ENCODE results near the gene CCRL2. TPM values are rescaled to one million over a fixed set of nuclear protein-coding genes. Genes with fewer than 3 reads are reported as not detected.

Gene CCRL2
- total RNA-seq, 1 donor from 2014 or later, result not detected

DNA sequence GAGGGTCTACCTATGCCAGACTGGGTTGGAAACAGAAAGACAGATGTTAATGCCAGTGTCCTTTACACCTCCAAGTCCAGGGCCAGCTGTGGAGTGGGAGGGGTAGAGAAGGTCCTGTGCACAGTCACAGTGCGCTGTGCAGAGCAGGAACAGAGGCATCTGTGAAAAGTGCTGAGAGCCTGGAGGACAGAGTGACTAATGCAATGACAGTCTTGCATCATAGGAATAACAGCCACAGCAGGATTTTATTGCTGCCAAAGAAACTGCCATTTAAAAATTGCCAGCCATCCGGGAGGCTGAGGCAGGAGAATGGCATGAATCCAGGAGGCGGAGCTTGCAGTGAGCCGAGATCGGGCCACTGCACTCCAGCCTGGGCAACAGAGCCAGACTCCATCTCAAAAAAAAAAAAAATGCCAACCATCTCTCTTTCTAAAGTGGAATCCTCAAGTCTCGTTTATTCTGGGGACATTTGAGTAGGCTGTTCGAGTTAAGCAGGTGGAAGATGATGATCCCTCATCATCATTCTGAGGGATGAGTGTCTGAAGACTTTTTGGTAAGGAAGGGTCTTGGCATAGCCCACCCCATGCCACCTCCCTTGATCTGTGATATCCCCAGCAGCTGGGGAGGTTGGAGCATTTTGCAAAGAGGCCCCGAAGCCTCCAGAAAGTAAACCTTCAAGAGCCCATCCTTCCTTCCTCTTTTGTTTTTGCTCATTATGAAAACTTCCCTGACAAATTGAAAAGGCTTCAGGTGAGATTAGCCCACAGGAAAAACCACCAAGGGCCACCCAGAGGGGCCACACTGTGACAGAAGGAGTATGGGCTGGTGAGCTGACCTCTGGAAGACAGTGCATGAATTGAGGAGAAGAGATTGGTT, 45.4 kb upstream of the CCRL2 start:
- Mint-ChIP-seq H3K27ac (ENCODE audit: unreplicated experiment) (no peak overlapping the region), H3K4me3 (ENCODE audit: unreplicated experiment) (no peak overlapping the region)

DNA sequence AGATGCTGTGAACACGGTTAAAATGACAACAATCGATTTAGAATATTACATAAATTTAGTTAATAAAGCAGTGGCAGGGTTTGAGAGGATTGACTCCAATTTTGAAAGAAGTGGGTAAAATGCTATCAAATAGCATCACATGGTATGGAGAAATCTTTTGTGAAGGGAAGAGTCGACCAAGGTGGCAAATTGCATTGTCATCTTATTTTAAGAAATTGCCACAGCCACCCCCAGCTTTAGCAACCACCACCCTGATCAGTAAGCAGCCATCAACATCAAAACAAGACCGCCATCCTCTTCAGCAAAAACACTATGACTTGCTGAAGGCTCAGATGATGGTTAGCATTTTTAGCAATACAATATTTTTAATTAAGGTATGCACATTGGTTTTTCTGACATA, 42.0 kb upstream of the CCRL2 start:
- no peak for DNase-seq (ENCODE audit: extremely low spot score, unreplicated experiment)
- Mint-ChIP-seq H3K27me3 (ENCODE audit: unreplicated experiment) (peaks cover 42% of the 10 kb centered on the region), H3K9me3 (ENCODE audit: unreplicated experiment) (no peaks in the 10 kb centered on the region), H3K4me1 (ENCODE audit: unreplicated experiment) (no peaks in the 10 kb centered on the region), H3K4me3 (ENCODE audit: unreplicated experiment) (no peak overlapping the region), H3K27ac (ENCODE audit: unreplicated experiment) (no peak overlapping the region), H3K36me3 (ENCODE audit: unreplicated experiment) (no peaks in the 10 kb centered on the region)
- TF ChIP-seq CTCF (IDR thresholded peaks at IDR 0.05), result no peak

More for the DNA sequence above, 45.4 kb upstream of the CCRL2 start:
- peaks cover 28% of the 10 kb centered on the region for H3K27me3 Mint-ChIP-seq (ENCODE audit: unreplicated experiment)
- TF ChIP-seq CTCF (IDR thresholded peaks at IDR 0.05), result no peak
- H3K9me3 Mint-ChIP-seq (ENCODE audit: unreplicated experiment), result no peaks in the 10 kb centered on the region
- DNase-seq (ENCODE audit: extremely low spot score, unreplicated experiment), result peak; percentile 40
- no peaks in the 10 kb centered on the region for H3K36me3 Mint-ChIP-seq (ENCODE audit: unreplicated experiment)
- no peaks in the 10 kb centered on the region for H3K4me1 Mint-ChIP-seq (ENCODE audit: unreplicated experiment)

DNA sequence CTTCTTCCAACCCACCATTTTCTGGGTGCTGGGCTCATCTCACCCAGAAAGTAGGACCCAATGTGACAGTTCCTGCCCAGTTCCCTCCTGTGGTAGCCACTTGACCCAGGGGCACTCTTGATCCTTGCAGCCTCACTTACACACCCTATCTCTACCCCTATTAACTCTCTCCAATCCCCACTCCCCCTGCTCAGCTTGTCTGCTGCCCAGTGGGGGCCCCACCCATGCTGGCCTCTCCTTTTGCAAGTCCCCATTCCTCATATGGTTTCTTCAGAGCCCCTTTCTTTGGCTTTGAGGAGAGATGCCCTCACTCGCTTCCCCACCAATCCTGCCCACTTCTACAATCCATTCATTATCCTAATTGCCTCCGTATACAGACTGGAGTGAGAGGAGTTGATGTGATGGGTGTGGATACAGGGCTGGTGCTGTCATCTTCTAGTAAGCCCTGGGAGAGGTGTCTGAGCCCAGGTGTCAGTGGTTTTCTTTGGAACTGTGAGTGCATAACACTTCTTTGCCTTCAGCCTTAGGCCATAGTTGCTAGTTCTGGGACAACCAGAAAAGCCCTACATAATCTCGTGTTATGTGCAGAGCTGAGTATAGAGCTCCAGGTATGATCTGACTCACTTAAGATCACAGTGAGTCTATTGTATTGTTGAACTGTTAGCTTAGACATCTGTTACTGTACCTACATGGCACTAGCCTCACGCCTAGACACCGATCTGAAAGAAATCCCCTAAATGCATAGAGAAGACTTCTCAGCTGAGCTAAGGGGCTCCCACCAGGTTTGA, 41.1 kb upstream of the CCRL2 start:
- Mint-ChIP-seq H3K27ac (ENCODE audit: unreplicated experiment) (no peak overlapping the region), H3K27me3 (ENCODE audit: unreplicated experiment) (peaks cover 50% of the 10 kb centered on the region), H3K4me1 (ENCODE audit: unreplicated experiment) (no peaks in the 10 kb centered on the region)

DNA sequence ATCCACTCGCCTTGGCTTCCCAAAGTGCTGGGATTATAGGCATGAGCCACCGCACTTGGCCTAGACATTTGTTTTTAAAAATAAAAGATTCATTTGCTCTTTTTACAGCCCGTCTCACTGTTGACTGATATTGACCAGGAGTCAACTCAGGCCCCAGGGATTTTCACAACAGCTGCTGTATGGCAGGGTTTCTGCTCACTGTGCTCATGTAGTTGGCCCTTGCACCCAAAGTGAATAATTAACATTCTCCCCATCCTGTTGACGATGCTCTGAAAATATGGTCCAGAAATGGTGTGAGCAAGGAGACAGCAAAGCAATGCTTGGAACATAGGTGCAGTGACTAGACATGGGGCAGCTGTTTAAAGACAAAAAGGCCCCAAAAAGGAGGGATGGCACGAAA, 39.2 kb upstream of the CCRL2 start:
- H3K4me3 Mint-ChIP-seq (ENCODE audit: unreplicated experiment), result no peak overlapping the region
- no peaks in the 10 kb centered on the region for H3K36me3 Mint-ChIP-seq (ENCODE audit: unreplicated experiment)
- DNase-seq (ENCODE audit: extremely low spot score, unreplicated experiment), result peak; percentile 30
- peaks cover 60% of the 10 kb centered on the region for H3K27me3 Mint-ChIP-seq (ENCODE audit: unreplicated experiment)
- no peak overlapping the region for H3K27ac Mint-ChIP-seq (ENCODE audit: unreplicated experiment)
- no peaks in the 10 kb centered on the region for H3K9me3 Mint-ChIP-seq (ENCODE audit: unreplicated experiment)
- TF ChIP-seq CTCF (IDR thresholded peaks at IDR 0.05), result no peak
- H3K4me1 Mint-ChIP-seq (ENCODE audit: unreplicated experiment), result no peaks in the 10 kb centered on the region

More for the DNA sequence above, 41.1 kb upstream of the CCRL2 start:
- no peak for TF ChIP-seq CTCF (IDR thresholded peaks at IDR 0.05)
- H3K9me3 Mint-ChIP-seq (ENCODE audit: unreplicated experiment), result no peaks in the 10 kb centered on the region
- peak; percentile 56 for DNase-seq (ENCODE audit: extremely low spot score, unreplicated experiment)
- H3K36me3 Mint-ChIP-seq (ENCODE audit: unreplicated experiment), result no peaks in the 10 kb centered on the region
- H3K4me3 Mint-ChIP-seq (ENCODE audit: unreplicated experiment), result no peak overlapping the region

DNA sequence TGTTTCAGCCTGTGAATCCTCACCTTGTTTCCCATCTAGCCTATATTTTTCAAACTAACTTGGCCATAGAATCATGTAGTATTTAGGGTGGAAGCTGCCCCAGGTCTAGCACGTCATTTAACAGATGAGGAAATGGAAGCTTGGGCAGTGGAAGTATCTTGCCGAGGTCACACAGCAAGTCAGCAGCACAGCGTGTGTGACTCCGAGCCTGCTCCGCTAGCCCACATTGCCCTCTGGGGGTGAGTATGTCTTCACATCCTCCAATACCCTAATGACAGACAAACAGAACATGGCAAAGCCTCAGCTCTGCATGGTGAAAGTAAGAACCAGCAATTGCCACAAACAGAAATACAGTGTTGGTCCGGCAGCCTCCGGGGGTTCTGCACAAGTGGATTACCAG, 38.5 kb upstream of the CCRL2 start:
- peaks cover 67% of the 10 kb centered on the region for H3K27me3 Mint-ChIP-seq (ENCODE audit: unreplicated experiment)
- H3K4me3 Mint-ChIP-seq (ENCODE audit: unreplicated experiment), result no peak overlapping the region
- no peaks in the 10 kb centered on the region for H3K9me3 Mint-ChIP-seq (ENCODE audit: unreplicated experiment)
- H3K36me3 Mint-ChIP-seq (ENCODE audit: unreplicated experiment), result no peaks in the 10 kb centered on the region
- DNase-seq (ENCODE audit: extremely low spot score, unreplicated experiment), result peak; percentile 65
- no peak overlapping the region for H3K27ac Mint-ChIP-seq (ENCODE audit: unreplicated experiment)
- TF ChIP-seq CTCF (IDR thresholded peaks at IDR 0.05), result peak; percentile 6
- H3K4me1 Mint-ChIP-seq (ENCODE audit: unreplicated experiment), result no peaks in the 10 kb centered on the region

Data from osteocyte (in vitro differentiated cells).